Measurements from ENCODE around the gene CDHR2. TPM values are rescaled to one million over a fixed set of nuclear protein-coding genes. Genes with fewer than 3 reads are reported as not detected.
A peak's percentile ranks its signal among the peaks of the same experiment; 100 is the strongest.

Gene CDHR2
- total and polyA plus RNA-seq, 5 donors from 2014 or later: 1.3 TPM; not detected in 4

GRCh38 chr5:176619569-176620332 is 70.6 kb downstream of the CDHR2 start:
- ATAC-seq (ENCODE audit: low read depth in 2 of 2) (no peak), DNase-seq (no peak)
- Mint-ChIP-seq H3K4me1 (peaks cover 0 to 18% (median 5%) of the 10 kb centered on the region in 4 donors), H3K4me3 (peak overlapping the region; percentile 34 to 82 (median 70)), H3K9me3 (peaks cover 0 to 3% (median 0%) of the 10 kb centered on the region in 7 donors), H3K27ac (no peak overlapping the region), H3K36me3 (peaks cover 3% of the 10 kb centered on the region), H3K27me3 (peaks cover 78% of the 10 kb centered on the region)
- Histone ChIP-seq H3K9me3 (ENCODE audit: control insufficient read depth in 2 of 2, low read length in 2 of 2) (no peaks in the 10 kb centered on the region), H3K27me3 (ENCODE audit: control insufficient read depth, insufficient read depth, low read length) (peaks cover 12% of the 10 kb centered on the region), H3K4me3 (ENCODE audit: low read depth, low read length) (no peak overlapping the region), H3K36me3 (ENCODE audit: control insufficient read depth, insufficient read depth, low read length) (no peaks in the 10 kb centered on the region), H3K27ac (ENCODE audit: insufficient read depth, low read length, poor library complexity, severe bottlenecking) (no peak overlapping the region), H3K4me1 (ENCODE audit: control insufficient read depth, insufficient read depth, low read length, poor library complexity, severe bottlenecking) (peaks cover 21% of the 10 kb centered on the region)

DNA sequence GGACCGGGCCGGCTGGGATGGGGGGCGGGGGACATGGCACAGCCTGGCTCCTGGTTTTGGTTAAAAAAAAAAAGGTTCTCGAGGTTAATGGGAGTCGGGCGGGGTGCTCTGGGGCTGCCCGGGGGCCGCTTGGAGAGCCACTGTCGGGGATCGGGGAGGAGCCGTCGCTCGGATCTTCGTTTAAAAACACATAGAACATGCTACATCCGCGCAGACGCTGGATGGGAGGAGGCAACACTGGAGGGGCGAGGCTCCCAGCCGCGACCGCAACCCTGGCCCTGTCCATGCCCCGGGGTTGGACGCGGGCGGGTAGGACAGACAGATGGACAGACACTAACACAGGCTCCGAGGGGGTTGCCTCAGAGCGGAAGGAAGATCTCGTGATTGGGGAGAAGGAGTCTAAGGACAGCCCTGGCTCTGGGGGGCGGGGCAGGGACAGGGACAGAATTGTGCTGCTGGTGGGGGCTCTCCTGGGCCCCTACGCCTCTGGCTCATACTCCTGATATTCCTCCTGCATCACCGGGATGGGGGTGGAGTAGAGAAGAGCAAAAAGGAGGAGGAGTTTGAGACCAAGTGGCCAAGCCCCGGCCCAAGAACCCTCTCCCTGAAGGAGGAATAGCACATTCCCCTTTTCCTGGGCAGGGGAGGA is 71.3 kb downstream of the CDHR2 start:
- Mint-ChIP-seq H3K27me3 (peaks cover 76% of the 10 kb centered on the region), H3K4me1 (peaks cover 0 to 18% (median 5%) of the 10 kb centered on the region in 4 donors), H3K4me3 (peak overlapping the region; percentile 60 to 82 (median 76)), H3K27ac (no peak overlapping the region), H3K36me3 (peaks cover 3% of the 10 kb centered on the region), H3K9me3 (peaks cover 0 to 3% (median 0%) of the 10 kb centered on the region in 7 donors)
- Histone ChIP-seq H3K36me3 (ENCODE audit: control insufficient read depth, insufficient read depth, low read length) (no peaks in the 10 kb centered on the region), H3K9me3 (ENCODE audit: control insufficient read depth in 2 of 2, low read length in 2 of 2) (no peaks in the 10 kb centered on the region), H3K27me3 (ENCODE audit: control insufficient read depth, insufficient read depth, low read length) (peaks cover 12% of the 10 kb centered on the region), H3K27ac (ENCODE audit: insufficient read depth, low read length, poor library complexity, severe bottlenecking) (no peak overlapping the region), H3K4me1 (ENCODE audit: control insufficient read depth, insufficient read depth, low read length, poor library complexity, severe bottlenecking) (peaks cover 21% of the 10 kb centered on the region), H3K4me3 (ENCODE audit: low read depth, low read length) (no peak overlapping the region)
- no peak for ATAC-seq (ENCODE audit: low read depth in 2 of 2)
- DNase-seq: peak in 1 of 3 donors; percentile 33

- peaks cover 8% of the 10 kb centered on the region for H3K27me3 ChIP-seq (ENCODE audit: control insufficient read depth, insufficient read depth, low read length)
- peaks cover 75% of the 10 kb centered on the region for H3K27me3 Mint-ChIP-seq
- H3K27ac Mint-ChIP-seq: no peak overlapping the region
- H3K4me1 Mint-ChIP-seq: peaks cover 0 to 18% (median 5%) of the 10 kb centered on the region in 4 donors
- peaks cover 0 to 2% (median 0%) of the 10 kb centered on the region in 7 donors for H3K9me3 Mint-ChIP-seq
- H3K36me3 Mint-ChIP-seq: no peaks in the 10 kb centered on the region
- H3K4me1 ChIP-seq (ENCODE audit: control insufficient read depth, insufficient read depth, low read length, poor library complexity, severe bottlenecking): peaks cover 21% of the 10 kb centered on the region
- H3K27ac ChIP-seq (ENCODE audit: insufficient read depth, low read length, poor library complexity, severe bottlenecking): no peak overlapping the region
- H3K9me3 ChIP-seq (ENCODE audit: control insufficient read depth in 2 of 2, low read length in 2 of 2): no peaks in the 10 kb centered on the region
- no peaks in the 10 kb centered on the region for H3K36me3 ChIP-seq (ENCODE audit: control insufficient read depth, insufficient read depth, low read length)
- no peak overlapping the region for H3K4me3 Mint-ChIP-seq
- ATAC-seq (ENCODE audit: low read depth in 2 of 2): no peak
- DNase-seq: no peak
- no peak overlapping the region for H3K4me3 ChIP-seq (ENCODE audit: low read depth, low read length)
Observed at GRCh38 chr5:176621661-176622079, 72.5 kb downstream of the CDHR2 start.

DNA sequence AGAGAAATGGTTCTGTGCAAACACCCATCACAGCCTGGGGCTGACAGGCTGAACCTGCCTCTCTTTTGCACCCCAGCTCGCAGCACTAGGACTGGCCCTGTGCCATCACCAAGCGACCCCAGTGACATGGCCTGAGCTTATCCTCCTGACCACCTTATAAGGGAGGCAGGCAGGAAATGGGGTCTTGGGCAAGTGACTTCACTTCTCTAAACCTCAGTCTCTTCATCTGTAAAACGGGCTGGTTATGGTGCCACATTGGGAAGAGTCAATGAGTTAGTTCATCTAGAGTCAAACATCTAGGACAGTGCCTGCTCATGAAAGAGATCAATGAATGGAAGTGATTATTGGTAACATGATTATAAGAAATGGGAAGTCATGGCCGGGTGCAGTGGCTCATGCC is 75.0 kb downstream of the CDHR2 start:
- Histone ChIP-seq H3K27me3 (ENCODE audit: control insufficient read depth, insufficient read depth, low read length) (peaks cover 9% of the 10 kb centered on the region), H3K4me3 (ENCODE audit: low read depth, low read length) (no peak overlapping the region), H3K36me3 (ENCODE audit: control insufficient read depth, insufficient read depth, low read length) (no peaks in the 10 kb centered on the region), H3K4me1 (ENCODE audit: control insufficient read depth, insufficient read depth, low read length, poor library complexity, severe bottlenecking) (peaks cover 17% of the 10 kb centered on the region), H3K27ac (ENCODE audit: insufficient read depth, low read length, poor library complexity, severe bottlenecking) (no peak overlapping the region), H3K9me3 (ENCODE audit: control insufficient read depth in 2 of 2, low read length in 2 of 2) (no peaks in the 10 kb centered on the region)
- H3K9me3 Mint-ChIP-seq: peaks cover 0 to 1% (median 0%) of the 10 kb centered on the region in 7 donors
- no peak overlapping the region for H3K27ac Mint-ChIP-seq
- no peak for ATAC-seq (ENCODE audit: low read depth in 2 of 2)
- peaks cover 79% of the 10 kb centered on the region for H3K27me3 Mint-ChIP-seq
- H3K4me1 Mint-ChIP-seq: peaks cover 0 to 19% (median 5%) of the 10 kb centered on the region in 4 donors
- H3K4me3 Mint-ChIP-seq: peak overlapping the region in 1 of 4 donors; percentile 61
- H3K36me3 Mint-ChIP-seq: no peaks in the 10 kb centered on the region
- no peak for DNase-seq

- no peaks in the 10 kb centered on the region for H3K9me3 ChIP-seq (ENCODE audit: control insufficient read depth in 2 of 2, low read length in 2 of 2)
- Mint-ChIP-seq H3K36me3 (no peaks in the 10 kb centered on the region), H3K9me3 (peaks cover 0 to 1% (median 0%) of the 10 kb centered on the region in 7 donors), H3K4me1 (peaks cover 0 to 21% (median 5%) of the 10 kb centered on the region in 4 donors), H3K27ac (no peak overlapping the region), H3K4me3 (no peak overlapping the region), H3K27me3 (peaks cover 74% of the 10 kb centered on the region)
- no peaks in the 10 kb centered on the region for H3K36me3 ChIP-seq (ENCODE audit: control insufficient read depth, insufficient read depth, low read length)
- H3K27ac ChIP-seq (ENCODE audit: insufficient read depth, low read length, poor library complexity, severe bottlenecking): no peak overlapping the region
- no peak overlapping the region for H3K4me3 ChIP-seq (ENCODE audit: low read depth, low read length)
- DNase-seq (no peak), ATAC-seq (ENCODE audit: low read depth in 2 of 2) (no peak)
- H3K27me3 ChIP-seq (ENCODE audit: control insufficient read depth, insufficient read depth, low read length): peaks cover 9% of the 10 kb centered on the region
- peaks cover 16% of the 10 kb centered on the region for H3K4me1 ChIP-seq (ENCODE audit: control insufficient read depth, insufficient read depth, low read length, poor library complexity, severe bottlenecking)
Observed at GRCh38 chr5:176624938-176625337, 75.8 kb downstream of the CDHR2 start.

GRCh38 chr5:176625512-176625911 is 76.4 kb downstream of the CDHR2 start:
- DNase-seq (no peak), ATAC-seq (ENCODE audit: low read depth in 2 of 2) (no peak)
- Histone ChIP-seq H3K9me3 (ENCODE audit: control insufficient read depth in 2 of 2, low read length in 2 of 2) (no peaks in the 10 kb centered on the region), H3K27me3 (ENCODE audit: control insufficient read depth, insufficient read depth, low read length) (peaks cover 9% of the 10 kb centered on the region), H3K4me1 (ENCODE audit: control insufficient read depth, insufficient read depth, low read length, poor library complexity, severe bottlenecking) (peaks cover 16% of the 10 kb centered on the region), H3K36me3 (ENCODE audit: control insufficient read depth, insufficient read depth, low read length) (no peaks in the 10 kb centered on the region), H3K4me3 (ENCODE audit: low read depth, low read length) (no peak overlapping the region), H3K27ac (ENCODE audit: insufficient read depth, low read length, poor library complexity, severe bottlenecking) (no peak overlapping the region)
- H3K4me3 Mint-ChIP-seq: no peak overlapping the region
- H3K4me1 Mint-ChIP-seq: peaks cover 0 to 16% (median 2%) of the 10 kb centered on the region in 4 donors
- H3K27me3 Mint-ChIP-seq: peaks cover 69% of the 10 kb centered on the region
- H3K27ac Mint-ChIP-seq: peak overlapping the region in 1 of 3 donors; percentile 50
- no peaks in the 10 kb centered on the region for H3K36me3 Mint-ChIP-seq
- no peaks in the 10 kb centered on the region for H3K9me3 Mint-ChIP-seq

DNA sequence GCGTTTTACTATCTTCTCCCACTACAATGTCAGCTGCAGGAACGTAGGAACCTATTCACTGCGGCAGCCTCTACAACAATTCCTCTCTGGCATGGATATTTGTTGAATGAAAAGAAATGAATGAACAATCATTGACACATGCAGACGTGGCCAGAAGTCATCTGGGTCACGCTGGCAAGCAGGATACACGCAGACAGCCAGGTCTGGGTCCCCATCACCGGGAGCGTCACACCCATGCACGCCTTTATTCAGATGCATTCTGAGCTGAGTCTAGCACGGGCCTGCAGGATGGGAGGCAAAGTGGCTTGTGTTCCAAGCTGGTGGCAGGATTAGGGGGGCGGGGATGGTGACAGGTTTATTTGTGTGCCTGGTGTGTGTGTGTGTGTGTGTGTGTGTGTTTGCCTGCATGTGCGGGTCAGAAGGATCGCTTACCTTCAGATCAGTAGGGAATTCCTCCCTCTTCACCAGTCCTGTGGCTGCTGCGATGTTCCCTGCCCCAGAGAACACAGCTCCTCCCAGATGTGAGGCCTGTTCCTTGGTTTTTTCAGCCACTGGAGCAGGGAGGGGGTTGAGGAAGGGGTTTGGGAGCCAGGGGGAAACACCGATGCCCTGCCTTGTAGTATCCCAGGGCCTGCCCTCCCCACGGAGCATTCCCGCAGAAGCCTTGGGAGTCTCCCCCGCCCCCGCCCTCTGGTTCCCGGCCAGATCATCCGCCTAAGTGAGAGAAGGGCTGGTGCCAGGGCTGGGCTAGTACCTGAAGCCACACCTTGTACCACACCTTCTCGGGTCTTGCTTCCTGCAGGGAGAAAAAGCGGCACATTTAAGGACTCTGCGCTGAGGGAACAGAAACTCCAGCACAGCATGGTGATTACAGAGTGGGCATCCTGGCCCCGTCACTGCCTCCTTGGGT is 77.1 kb downstream of the CDHR2 start:
- Mint-ChIP-seq H3K27me3 (peaks cover 70% of the 10 kb centered on the region), H3K4me3 (no peak overlapping the region), H3K36me3 (no peaks in the 10 kb centered on the region), H3K4me1 (peaks cover 0 to 18% (median 1%) of the 10 kb centered on the region in 4 donors), H3K27ac (peak overlapping the region in 1 of 3 donors; percentile 50), H3K9me3 (no peaks in the 10 kb centered on the region)
- Histone ChIP-seq H3K27me3 (ENCODE audit: control insufficient read depth, insufficient read depth, low read length) (peaks cover 16% of the 10 kb centered on the region), H3K36me3 (ENCODE audit: control insufficient read depth, insufficient read depth, low read length) (no peaks in the 10 kb centered on the region), H3K4me1 (ENCODE audit: control insufficient read depth, insufficient read depth, low read length, poor library complexity, severe bottlenecking) (peaks cover 17% of the 10 kb centered on the region), H3K4me3 (ENCODE audit: low read depth, low read length) (no peak overlapping the region), H3K27ac (ENCODE audit: insufficient read depth, low read length, poor library complexity, severe bottlenecking) (no peak overlapping the region), H3K9me3 (ENCODE audit: control insufficient read depth in 2 of 2, low read length in 2 of 2) (no peaks in the 10 kb centered on the region)
- DNase-seq (no peak), ATAC-seq (ENCODE audit: low read depth in 2 of 2) (no peak)
